Testis (tissue), 3 donors: ENCODE measurements around the gene LDHB. TPM values are rescaled to one million over a fixed set of nuclear protein-coding genes. Genes with fewer than 3 reads are reported as not detected.

ENCODE experiments used
- DNase-seq: peaks from one replicate; pipeline ENCODE4 v3.0.0-alpha.2; 2019
- H3K27ac ChIP-seq, 2 donors: fragments of 200-600 bp; sonication (generic); one replicate each; pipeline ENCODE4 v1.5.1; 2019
- H3K27me3 ChIP-seq: fragments of 200-600 bp; sonication (generic); one replicate; pipeline ENCODE4 v1.5.1; 2019
- H3K36me3 ChIP-seq: fragments of 200-600 bp; sonication (generic); one replicate; pipeline ENCODE4 v1.5.1; 2017; ENCODE audit warnings: low read depth; ENCODE audit errors: missing control alignments
- H3K4me1 ChIP-seq: fragments of 200-600 bp; sonication (generic); one replicate; pipeline ENCODE4 v1.5.1; 2019
- H3K4me3 ChIP-seq, 2 donors: fragments of 200-600 bp; sonication (generic); one replicate each; pipeline ENCODE4 v1.5.1; 2017 to 2019
- H3K9me3 ChIP-seq: fragments of 200-600 bp; sonication (generic); one replicate; pipeline ENCODE4 v1.5.1; 2017
- CTCF ChIP-seq, 3 experiments: fragments of 450-650 bp in 2 of 3; fragments of 200-600 bp in 1 of 3; sonication (generic) in 1 of 3; IDR thresholded peaks; one replicate each; pipeline ENCODE4 v1.5.1; 2016 to 2019; ENCODE audit warnings: antibody characterized with exemption in 3 of 3, mild to moderate bottlenecking in 2 of 3, moderate library complexity in 1 of 3
- POLR2A ChIP-seq: fragments of 450-650 bp; IDR thresholded peaks from one replicate; pipeline ENCODE4 v1.6.1; 2017; ENCODE audit warnings: antibody characterized with exemption, mild to moderate bottlenecking, moderate library complexity
- WGBS, 2 donors: methylation state at CpG; one replicate each; pipeline ENCODE4 v1.1.5; 2018; 5-methylcytosine and 5-hydroxymethylcytosine counted together
- intact Hi-C: fragments of 100-400 bp; cut with DNase I; formaldehyde crosslinking; loops from one replicate; pipeline ENCODE4 v1.15.1; 2023; ENCODE audit warnings: low total_unique reads
- polyA plus RNA-seq: library from polyadenylated mRNA; stranded (reverse); fragments of 350-450 nt; fragmentation: Illumina TruSeq; extraction: RNeasy Lipid Tissue Mini Kit (QIAGEN cat#74804); gene quantifications from one replicate; pipeline ENCODE4 v1.2.3, GENCODE V29; 2014; ENCODE audit warnings: low read depth, low replicate concordance; ENCODE audit not compliant: insufficient read depth
- total RNA-seq, 2 donors: library from RNA; depleted of rRNA; stranded (reverse); fragments of >200 nt; gene quantifications; one replicate each; pipeline ENCODE4 v1.2.3, GENCODE V29; 2016

LDHB gene
- total and polyA plus RNA-seq, 3 donors from 2014 or later: 158 to 259 (median 196) TPM

- intact Hi-C loops: no loop called here
- no peak for TF ChIP-seq CTCF (IDR thresholded peaks at IDR 0.05)
- no peak for TF ChIP-seq POLR2A
- H3K9me3 ChIP-seq: no peaks in the 10 kb centered on the region
- H3K27ac ChIP-seq: peak overlapping the region in 1 of 2 donors; percentile 93
- peaks cover 11% of the 10 kb centered on the region for H3K4me1 ChIP-seq
- no peaks in the 10 kb centered on the region for H3K36me3 ChIP-seq
- DNase-seq: no peak
- no peaks in the 10 kb centered on the region for H3K27me3 ChIP-seq
- no peak overlapping the region for H3K4me3 ChIP-seq
- 53 to 61% methylated on average over 4 of the region's 4 CpGs for WGBS, 2 donors
Measured at GRCh38 chr12:21655591-21655990, 2.1 kb downstream of the LDHB start.

GRCh38 chr12:21651821-21652220 is 5.8 kb downstream of the LDHB start:
- TF ChIP-seq CTCF (IDR thresholded peaks at IDR 0.05) (no peak), POLR2A (no peak)
- WGBS, 2 donors: 90 to 95% methylated on average over 1 of the region's 1 CpG
- H3K36me3 ChIP-seq: no peaks in the 10 kb centered on the region
- no peaks in the 10 kb centered on the region for H3K9me3 ChIP-seq
- H3K27ac ChIP-seq: no peak overlapping the region
- H3K27me3 ChIP-seq: no peaks in the 10 kb centered on the region
- no peak overlapping the region for H3K4me3 ChIP-seq
- no peak for DNase-seq
- intact Hi-C loops: no loop called here
- H3K4me1 ChIP-seq: peaks cover 11% of the 10 kb centered on the region

GRCh38 chr12:21650997-21651396 is 6.6 kb downstream of the LDHB start:
- H3K4me1 ChIP-seq: peaks cover 6% of the 10 kb centered on the region
- intact Hi-C loops: no loop called here
- H3K36me3 ChIP-seq: no peaks in the 10 kb centered on the region
- no peak overlapping the region for H3K27ac ChIP-seq
- H3K4me3 ChIP-seq: no peak overlapping the region
- TF ChIP-seq CTCF (IDR thresholded peaks at IDR 0.05) (no peak), POLR2A (no peak)
- H3K9me3 ChIP-seq: no peaks in the 10 kb centered on the region
- WGBS, 2 donors: 91 to 100% methylated on average over 1 of the region's 1 CpG
- no peak for DNase-seq
- no peaks in the 10 kb centered on the region for H3K27me3 ChIP-seq

GRCh38 chr12:21649034-21649433 is 8.6 kb downstream of the LDHB start:
- Histone ChIP-seq H3K4me1 (no peaks in the 10 kb centered on the region), H3K27me3 (no peaks in the 10 kb centered on the region), H3K9me3 (no peaks in the 10 kb centered on the region), H3K4me3 (no peak overlapping the region), H3K27ac (no peak overlapping the region), H3K36me3 (no peaks in the 10 kb centered on the region)
- intact Hi-C loops: no loop called here
- DNase-seq: no peak
- 58 to 62% methylated on average over 3 of the region's 3 CpGs for WGBS, 2 donors
- TF ChIP-seq POLR2A: no peak
- no peak for TF ChIP-seq CTCF (IDR thresholded peaks at IDR 0.05)

- Histone ChIP-seq H3K4me3 (no peak overlapping the region), H3K36me3 (no peaks in the 10 kb centered on the region), H3K9me3 (no peaks in the 10 kb centered on the region), H3K27ac (no peak overlapping the region), H3K27me3 (no peaks in the 10 kb centered on the region), H3K4me1 (no peaks in the 10 kb centered on the region)
- intact Hi-C loops: no loop called here
- DNase-seq: no peak
- TF ChIP-seq CTCF (IDR thresholded peaks at IDR 0.05) (no peak), POLR2A (no peak)
- WGBS, 2 donors: 97% methylated on average over 2 of the region's 2 CpGs
Measured at GRCh38 chr12:21648378-21648777, 9.3 kb downstream of the LDHB start.
